MM.1S (cell line): Measurements from ENCODE around the gene SERP2.

Source experiments
- DNase-seq: peaks from one replicate; pipeline ENCODE4 v3.0.0-alpha.2; 2015
- H2AFZ ChIP-seq: fragments of 300-600 bp; sonication (generic); 2 replicates; pipeline ENCODE4 v1.6.0; 2016; ENCODE audit warnings: antibody characterized with exemption, low read length
- H3F3A ChIP-seq: fragments of 300-600 bp; sonication (generic); 2 replicates; pipeline ENCODE4 v1.6.1; 2016; ENCODE audit warnings: mild to moderate bottlenecking, antibody characterized with exemption, low read length, moderate library complexity, mixed read lengths; ENCODE audit not compliant: insufficient read depth
- H3K27ac ChIP-seq: fragments of 300-600 bp; sonication (generic); 2 replicates; pipeline ENCODE4 v1.5.1; 2016; ENCODE audit warnings: mild to moderate bottlenecking, low read length
- H3K27me3 ChIP-seq: fragments of 300-600 bp; sonication (generic); replicated peaks from 2 replicates; pipeline ENCODE4 v1.6.0; 2016; ENCODE audit warnings: low read length; ENCODE audit not compliant: insufficient read depth
- H3K36me3 ChIP-seq: fragments of 300-600 bp; sonication (generic); replicated peaks from 2 replicates; pipeline ENCODE4 v1.6.1; 2016; ENCODE audit warnings: mild to moderate bottlenecking, low read length, mixed read lengths; ENCODE audit not compliant: insufficient read depth
- H3K4me1 ChIP-seq: fragments of 300-600 bp; sonication (generic); 2 replicates; pipeline ENCODE4 v1.6.1; 2016; ENCODE audit warnings: low read length, mixed read lengths
- H3K4me2 ChIP-seq: fragments of 300-600 bp; sonication (generic); 2 replicates; pipeline ENCODE4 v1.6.0; 2016; ENCODE audit warnings: low read depth, low read length
- H3K4me3 ChIP-seq: fragments of 300-600 bp; sonication (generic); 2 replicates; pipeline ENCODE4 v1.5.1; 2016; ENCODE audit warnings: low read length, mixed read lengths
- H3K79me2 ChIP-seq: fragments of 300-600 bp; sonication (generic); 2 replicates; pipeline ENCODE4 v1.6.1; 2016; ENCODE audit warnings: mixed run types, low read length, mixed read lengths
- H3K9ac ChIP-seq: fragments of 300-600 bp; sonication (generic); 2 replicates; pipeline ENCODE4 v1.6.1; 2016; ENCODE audit warnings: low read length, mixed read lengths
- H3K9me2 ChIP-seq: fragments of 300-600 bp; sonication (generic); replicated peaks from 2 replicates; pipeline ENCODE4 v1.6.1; 2016; ENCODE audit warnings: mild to moderate bottlenecking, low read length, mixed read lengths; ENCODE audit not compliant: insufficient read depth
- H3K9me3 ChIP-seq: fragments of 300-600 bp; sonication (generic); replicated peaks from 2 replicates; pipeline ENCODE4 v1.6.1; 2016; ENCODE audit warnings: mild to moderate bottlenecking, low read length, mixed read lengths; ENCODE audit not compliant: insufficient read depth
- H4K20me1 ChIP-seq: fragments of 300-600 bp; sonication (generic); 2 replicates; pipeline ENCODE4 v1.6.1; 2016; ENCODE audit warnings: mild to moderate bottlenecking, low read length, moderate library complexity, mixed read lengths; ENCODE audit not compliant: insufficient read depth
- CTCF ChIP-seq: fragments of 300-600 bp; sonication (generic); IDR thresholded peaks from 2 replicates; pipeline ENCODE4 v1.5.1; 2016; ENCODE audit warnings: antibody characterized with exemption, low read length, mixed read lengths
- EZH2 ChIP-seq: fragments of 300-600 bp; sonication (generic); optimal IDR thresholded peaks from 2 replicates; pipeline ENCODE3; 2017; ENCODE audit warnings: low read depth, mild to moderate bottlenecking, antibody characterized with exemption, low read length, mixed read lengths
- EZH2phosphoT487 ChIP-seq: fragments of 300-600 bp; sonication (generic); IDR thresholded peaks from 2 replicates; pipeline ENCODE4 v1.6.1; 2018; ENCODE audit warnings: antibody characterized with exemption, low read length

Gene SERP2

DNA sequence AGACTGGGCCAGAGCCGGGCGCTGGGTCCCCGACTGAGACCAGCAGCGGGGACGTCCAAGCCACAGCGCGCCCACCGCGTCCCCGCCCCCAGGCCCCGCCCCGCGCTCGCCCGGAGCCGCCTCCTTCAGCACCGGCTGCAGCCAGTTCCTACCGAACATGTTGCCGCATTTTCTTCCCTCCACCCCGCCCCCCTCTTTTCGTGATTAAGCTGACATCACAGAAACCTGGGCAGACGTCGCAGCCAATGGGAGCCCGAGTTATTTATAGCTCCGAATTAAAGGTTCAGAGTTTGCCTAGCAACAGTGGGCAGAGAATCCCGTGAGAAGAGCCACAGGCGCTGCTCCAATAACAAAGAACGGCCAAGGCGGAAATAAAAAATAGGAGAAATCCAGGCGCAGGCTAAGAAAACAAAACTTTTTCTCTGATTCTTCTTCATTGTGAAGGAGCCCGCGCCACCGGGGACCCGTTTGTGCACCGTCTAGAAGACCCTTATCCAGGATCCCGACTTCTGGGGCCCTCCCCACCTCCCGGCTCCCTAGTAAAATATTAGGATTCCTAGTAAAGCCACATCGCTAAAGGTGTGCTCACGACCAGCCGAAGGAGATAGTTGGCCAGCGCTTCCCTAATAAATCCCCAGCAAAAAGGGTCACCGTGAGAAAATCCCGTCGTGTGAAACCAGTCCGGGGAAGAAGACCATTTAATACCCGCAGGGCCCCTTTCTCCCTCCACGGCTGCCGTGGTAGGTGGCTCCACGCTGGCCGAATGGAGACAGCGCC is 61.7 kb downstream of the SERP2 start:
- DNase-seq, result peak; percentile 89
- H3K9me2 ChIP-seq, result no peaks in the 10 kb centered on the region
- no peak for TF ChIP-seq EZH2phosphoT487
- TF ChIP-seq EZH2, result no peak
- no peaks in the 10 kb centered on the region for H3K79me2 ChIP-seq
- H3K4me1 ChIP-seq, result 0 out of 2 replicates have a peak, but pooled peaks cover 5% of the 10 kb centered on the region
- no peaks in the 10 kb centered on the region for H4K20me1 ChIP-seq
- H3K4me2 ChIP-seq, result peak overlapping the region; percentile 79
- H3F3A ChIP-seq, result no peaks in the 10 kb centered on the region; the same call in 1 of the 2 replicates
- H3K9me3 ChIP-seq, result no peaks in the 10 kb centered on the region
- no peaks in the 10 kb centered on the region for H3K27me3 ChIP-seq
- peak overlapping the region; percentile 60 for H3K4me3 ChIP-seq
- H3K36me3 ChIP-seq, result no peaks in the 10 kb centered on the region
- peak overlapping the region; percentile 31; the same call in 1 of the 2 replicates for H3K27ac ChIP-seq
- H3K9ac ChIP-seq, result peak overlapping the region; percentile 83
- peak overlapping the region; percentile 51 for H2AFZ ChIP-seq

DNA sequence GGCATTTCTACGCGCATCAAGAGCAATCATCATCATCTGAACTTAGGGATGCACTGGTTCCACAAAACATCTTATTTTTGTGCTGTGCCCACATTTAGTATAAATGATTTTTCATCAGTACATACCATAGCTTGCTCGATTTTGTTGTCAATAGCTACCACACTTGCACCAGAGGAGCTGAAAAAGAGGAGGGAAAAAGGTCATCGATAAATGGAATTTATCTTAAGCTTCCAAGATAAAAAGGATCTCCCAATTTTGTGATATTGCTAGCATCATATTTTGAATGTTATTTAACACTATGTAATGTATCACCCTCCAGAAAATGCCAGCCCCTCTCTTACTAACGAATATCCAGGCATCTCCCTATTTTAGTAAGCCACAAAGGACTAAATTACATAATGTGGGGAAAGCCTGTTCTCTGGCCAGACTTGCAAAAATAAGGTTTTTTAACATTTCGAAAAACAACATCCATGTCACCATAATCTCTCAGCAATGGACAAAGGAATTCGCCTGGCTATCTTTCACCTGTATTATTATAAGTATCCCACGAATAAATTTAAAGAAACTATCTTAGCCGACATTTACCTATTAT is 62.4 kb downstream of the SERP2 start:
- Histone ChIP-seq H3K79me2 (no peaks in the 10 kb centered on the region), H4K20me1 (no peaks in the 10 kb centered on the region), H3K4me3 (peak overlapping the region; percentile 60), H3K27ac (no peak overlapping the region; the same call in 1 of the 2 replicates), H3K9ac (peak overlapping the region; percentile 83; the same call in 1 of the 2 replicates), H3K36me3 (no peaks in the 10 kb centered on the region), H3F3A (no peaks in the 10 kb centered on the region; the same call in 1 of the 2 replicates), H2AFZ (peak overlapping the region; percentile 35; the same call in 1 of the 2 replicates), H3K9me2 (no peaks in the 10 kb centered on the region), H3K4me1 (0 out of 2 replicates have a peak, but pooled peaks cover 5% of the 10 kb centered on the region), H3K4me2 (peak overlapping the region; percentile 79), H3K9me3 (no peaks in the 10 kb centered on the region), H3K27me3 (no peaks in the 10 kb centered on the region)
- no peak for TF ChIP-seq CTCF
- no peak for TF ChIP-seq EZH2
- TF ChIP-seq EZH2phosphoT487, result no peak
- no peak for DNase-seq

DNA sequence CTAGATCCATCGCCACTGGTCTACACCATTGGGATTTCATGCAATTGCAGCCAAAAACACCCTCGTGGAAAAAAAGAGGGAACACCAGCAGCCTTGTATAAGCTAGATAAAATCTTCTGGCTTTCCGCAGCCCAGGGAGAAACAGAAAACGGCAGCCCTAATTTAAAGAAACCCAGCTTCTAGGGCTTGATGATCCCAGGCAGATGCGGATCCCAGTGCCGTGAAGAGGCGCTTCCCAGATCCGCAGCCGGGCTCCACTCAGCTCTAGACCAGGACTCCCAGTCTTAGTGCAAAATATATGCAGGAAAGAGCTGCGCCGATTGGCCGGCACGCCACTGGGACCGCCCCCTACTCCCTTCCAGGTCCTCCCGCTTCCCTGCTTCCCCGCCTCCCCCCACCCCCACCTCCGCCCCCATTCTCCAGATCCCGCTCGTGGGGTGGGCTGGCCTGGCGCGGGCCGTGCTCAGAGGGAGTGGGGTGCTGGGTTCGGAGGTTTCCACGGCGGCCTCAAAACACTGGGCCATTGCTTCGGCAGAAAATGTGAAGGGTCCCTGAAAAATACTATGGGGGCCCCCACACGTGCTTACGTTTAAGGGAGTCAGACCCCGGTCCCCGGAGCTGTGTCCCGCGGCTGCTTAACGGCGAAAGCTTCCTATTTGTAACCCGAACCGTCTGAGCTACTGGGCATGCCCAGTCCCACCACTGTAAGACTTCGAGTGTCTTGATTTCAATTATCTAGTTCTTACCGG is 63.1 kb downstream of the SERP2 start:
- peak overlapping the region; percentile 79 for H3K4me2 ChIP-seq

More for the DNA sequence above, 63.1 kb downstream of the SERP2 start:
- H3K36me3 ChIP-seq, result no peaks in the 10 kb centered on the region
- H3K4me1 ChIP-seq, result 0 out of 2 replicates have a peak, but pooled peaks cover 5% of the 10 kb centered on the region
- no peaks in the 10 kb centered on the region for H3K9me3 ChIP-seq
- H3K27me3 ChIP-seq, result no peaks in the 10 kb centered on the region
- H3K4me3 ChIP-seq, result peak overlapping the region; percentile 60
- H3K79me2 ChIP-seq, result no peaks in the 10 kb centered on the region
- TF ChIP-seq EZH2phosphoT487 (no peak), EZH2 (no peak), CTCF (no peak)
- 0 out of 2 replicates have a peak overlapping the region, but pooled peaks have one; percentile 42 for H2AFZ ChIP-seq
- no peaks in the 10 kb centered on the region for H3K9me2 ChIP-seq
- peak overlapping the region; percentile 44; the same call in 1 of the 2 replicates for H3K9ac ChIP-seq
- no peaks in the 10 kb centered on the region for H4K20me1 ChIP-seq
- H3F3A ChIP-seq, result no peaks in the 10 kb centered on the region; the same call in 1 of the 2 replicates
- H3K27ac ChIP-seq, result peak overlapping the region; percentile 27; the same call in 1 of the 2 replicates
- peak; percentile 55 for DNase-seq
